ENCODE measurements around the gene NLRP7.
"Not testable (repeated sequence)": the region's sequence is repeated elsewhere in the genome, so short reads cannot be mapped to it uniquely, and the experiment has no call there.

Gene NLRP7

GRCh38 chr19:54947381-54947780 is at the start of gene NLRP7:
Gene NLRP7, minus strand, starts transcription at chr19:54947530.
- no peak for DNase-seq (ENCODE audit: low read depth)

GRCh38 chr19:54995561-54995960 is 48.2 kb upstream of the NLRP7 start:
- no peak for DNase-seq (ENCODE audit: low read depth)

GRCh38 chr19:54989531-54989930 is 42.2 kb upstream of the NLRP7 start:
- DNase-seq (ENCODE audit: low read depth), result not testable (repeated sequence)

GRCh38 chr19:54982562-54982961 is 35.2 kb upstream of the NLRP7 start:
- DNase-seq (ENCODE audit: low read depth), result not testable (repeated sequence)

- DNase-seq (ENCODE audit: low read depth), result not testable (repeated sequence)
Observed at GRCh38 chr19:54973229-54974090, 26.1 kb upstream of the NLRP7 start.

GRCh38 chr19:54971446-54971845 is 24.1 kb upstream of the NLRP7 start:
- DNase-seq (ENCODE audit: low read depth), result not testable (repeated sequence)

GRCh38 chr19:54969647-54970046 is 22.3 kb upstream of the NLRP7 start:
- no peak for DNase-seq (ENCODE audit: low read depth)

- DNase-seq (ENCODE audit: low read depth), result no peak
Observed at GRCh38 chr19:54967611-54968010, 20.3 kb upstream of the NLRP7 start.

GRCh38 chr19:54965055-54965454 is 17.7 kb upstream of the NLRP7 start:
- DNase-seq (ENCODE audit: low read depth), result not testable (repeated sequence)

- DNase-seq (ENCODE audit: low read depth), result no peak
Observed at GRCh38 chr19:54959840-54960239, 12.5 kb upstream of the NLRP7 start.

GRCh38 chr19:54955376-54955775 is 8.0 kb upstream of the NLRP7 start:
- no peak for DNase-seq (ENCODE audit: low read depth)

GRCh38 chr19:54953345-54953713 is 6.0 kb upstream of the NLRP7 start:
- not testable (repeated sequence) for DNase-seq (ENCODE audit: low read depth)

- no peak for DNase-seq (ENCODE audit: low read depth)
Observed at GRCh38 chr19:54952591-54953344, 5.4 kb upstream of the NLRP7 start.

- not testable (repeated sequence) for DNase-seq (ENCODE audit: low read depth)
Observed at GRCh38 chr19:54950580-54950979, 3.2 kb upstream of the NLRP7 start.

- DNase-seq (ENCODE audit: low read depth), result no peak
Observed at GRCh38 chr19:54949412-54949811, 2.1 kb upstream of the NLRP7 start.

- DNase-seq (ENCODE audit: low read depth), result not testable (repeated sequence)
Observed at GRCh38 chr19:54943772-54944361, 3.5 kb downstream of the NLRP7 start.

GRCh38 chr19:54939538-54939937 is 7.8 kb downstream of the NLRP7 start:
- DNase-seq (ENCODE audit: low read depth), result not testable (repeated sequence)

- DNase-seq (ENCODE audit: low read depth), result no peak
Observed at GRCh38 chr19:54938906-54939305, 8.4 kb downstream of the NLRP7 start.

GRCh38 chr19:54937926-54938325 is 9.4 kb downstream of the NLRP7 start:
- no peak for DNase-seq (ENCODE audit: low read depth)

- no peak for DNase-seq (ENCODE audit: low read depth)
Observed at GRCh38 chr19:54928299-54928698, 19.0 kb downstream of the NLRP7 start.

- no peak for DNase-seq (ENCODE audit: low read depth)
Observed at GRCh38 chr19:54923276-54923675, 24.1 kb downstream of the NLRP7 start.

- no peak for DNase-seq (ENCODE audit: low read depth)
Observed at GRCh38 chr19:54921082-54921481, 26.2 kb downstream of the NLRP7 start.

Measured in HS-27A (cell line).